HCT116 (cell line): ENCODE results near the gene CCDC91. TPM values are rescaled to one million over a fixed set of nuclear protein-coding genes. Genes with fewer than 3 reads are reported as not detected.

Experiments used
- ATAC-seq: fragments of 200-7000 bp; cut with Tn5 transposase; 2 replicates; pipeline ENCODE4 v1.9.1; 2020; ENCODE audit warnings: mild to moderate bottlenecking, moderate library complexity
- BruUV-seq: library from RNA; stranded (reverse); fragments of 400-500 nt; replicated peaks from 2 replicates; lab custom pipeline; 2021; lab: Mats Ljungman, UMichigan
- CTCF ChIA-PET: fragments of 300-600 bp; sonication (Branson Sonifier 250); formaldehyde crosslinking; loops from one replicate; lab custom pipeline; 2021; ENCODE audit warnings: antibody characterized with exemption; lab: Charles Lee
- POLR2A ChIA-PET: fragments of 300-600, 350-600 bp; sonication (Branson Sonifier 250); formaldehyde crosslinking; loops from one replicate; lab custom pipeline; 2021; ENCODE audit warnings: antibody characterized with exemption; lab: Charles Lee
- RAD21 ChIA-PET, 2 experiments: fragments of 300-600 bp; sonication (Branson Sonifier 250); formaldehyde crosslinking; loops; one replicate each; lab custom pipeline; 2023; ENCODE audit warnings: low total read pairs in 2 of 2; ENCODE audit not compliant: uncharacterized antibody in 2 of 2, unreplicated experiment in 2 of 2, low non-redundant PET in 1 of 2; lab: Charles Lee
- DNase-seq: peaks from one replicate; pipeline ENCODE4 v3.0.0-alpha.2; 2010; ENCODE audit warnings: low read depth, low spot score
- H2AFZ ChIP-seq: fragments of 200-600 bp; shearing (Covaris generic), sonication (generic); 2 replicates; pipeline ENCODE4 v1.6.1; 2017; ENCODE audit warnings: low read depth, mixed run types, mixed read lengths, antibody characterized with exemption, low read length; ENCODE audit not compliant: poor library complexity, severe bottlenecking
- H3K27ac ChIP-seq: 2 replicates; pipeline ENCODE4 v1.5.1; 2012; ENCODE audit warnings: low read depth, low read length
- H3K27me3 ChIP-seq: fragments of 200-600 bp; sonication (generic); 2 replicates; pipeline ENCODE4 v1.6.1; 2016; ENCODE audit warnings: mixed run types, low read length, mixed read lengths; ENCODE audit not compliant: insufficient read depth
- H3K36me3 ChIP-seq, 2 experiments: fragments of 200-500 bp in 1 of 2; fragments of 200-600 bp in 1 of 2; sonication (Bioruptor generic) in 1 of 2; sonication (generic) in 1 of 2; 2 replicates each; pipeline versions ENCODE4 v1.5.1 to v1.6.1; 2014 to 2016; ENCODE audit warnings: low read length in 2 of 2, inconsistent platforms in 1 of 2, mixed read lengths in 1 of 2, mixed run types in 1 of 2; ENCODE audit not compliant: insufficient read depth in 2 of 2, control insufficient read depth in 1 of 2
- H3K4me1 ChIP-seq, 2 experiments: fragments of 200-600 bp in 1 of 2; sonication (generic) in 1 of 2; 2 replicates each; pipeline versions ENCODE4 v1.5.1 to v1.6.1; 2012 to 2017; ENCODE audit warnings: low read length in 2 of 2, inconsistent platforms in 1 of 2, mild to moderate bottlenecking in 1 of 2, mixed read lengths in 1 of 2, mixed run types in 1 of 2, moderate library complexity in 1 of 2; ENCODE audit not compliant: insufficient read depth in 2 of 2, control insufficient read depth in 1 of 2
- H3K4me2 ChIP-seq: fragments of 200-600 bp; sonication (generic); 2 replicates; pipeline ENCODE4 v1.6.1; 2017; ENCODE audit warnings: mixed run types, low read length, mixed read lengths
- H3K4me3 ChIP-seq, 2 experiments: fragments of 200-600 bp in 1 of 2; sonication (generic) in 1 of 2; replicated peaks in 1 of 2; 2 replicates each; pipeline ENCODE4 v1.5.1; 2011 to 2016; ENCODE audit warnings: low read length in 2 of 2, control low read depth in 1 of 2, low read depth in 1 of 2, mild to moderate bottlenecking in 1 of 2, mixed read lengths in 1 of 2, mixed run types in 1 of 2
- H3K79me2 ChIP-seq: fragments of 200-600 bp; sonication (generic); 2 replicates; pipeline ENCODE4 v1.6.1; 2017; ENCODE audit warnings: mild to moderate bottlenecking, mixed run types, low read length, moderate library complexity, mixed read lengths; ENCODE audit not compliant: insufficient read depth
- H3K9ac ChIP-seq: fragments of 200-600 bp; sonication (generic); 2 replicates; pipeline ENCODE4 v1.6.1; 2016; ENCODE audit warnings: low read length, mixed read lengths
- H3K9me2 ChIP-seq: fragments of 200-600 bp; sonication (generic), shearing (Covaris generic); 2 replicates; pipeline ENCODE4 v1.6.1; 2017; ENCODE audit warnings: mixed run types, mild to moderate bottlenecking, moderate library complexity; ENCODE audit not compliant: insufficient read depth
- H3K9me3 ChIP-seq, 2 experiments: fragments of 200-500 bp in 1 of 2; fragments of 200-600 bp in 1 of 2; sonication (Bioruptor generic) in 1 of 2; sonication (generic) in 1 of 2; 2 replicates each; pipeline ENCODE4 v1.6.1; 2014 to 2017; ENCODE audit warnings: low read length in 2 of 2, mixed read lengths in 2 of 2, inconsistent platforms in 1 of 2, low read depth in 1 of 2, mild to moderate bottlenecking in 1 of 2, mixed run types in 1 of 2, moderate library complexity in 1 of 2; ENCODE audit not compliant: control insufficient read depth in 1 of 2, insufficient read depth in 1 of 2
- H4K20me1 ChIP-seq: fragments of 200-600 bp; sonication (generic), shearing (Covaris generic); 2 replicates; pipeline ENCODE4 v1.6.1; 2017; ENCODE audit warnings: mixed run types, mild to moderate bottlenecking, moderate library complexity; ENCODE audit not compliant: insufficient read depth
- ELF1 ChIP-seq: IDR thresholded peaks from 2 replicates; pipeline ENCODE4 v1.6.1; 2012; ENCODE audit warnings: low read depth, borderline replicate concordance
- EZH2 ChIP-seq: fragments of 200-600 bp; sonication (generic); IDR thresholded peaks from 2 replicates; pipeline ENCODE4 v1.6.1; 2017; ENCODE audit warnings: antibody characterized with exemption, mixed run types
- EZH2phosphoT487 ChIP-seq: fragments of 200-600 bp; IDR thresholded peaks from 2 replicates; pipeline ENCODE4 v1.6.1; 2018; ENCODE audit warnings: antibody characterized with exemption, borderline replicate concordance
- FOSL1 ChIP-seq: IDR thresholded peaks from 2 replicates; pipeline ENCODE4 v1.6.1; 2012; ENCODE audit warnings: low read depth
- POLR2AphosphoS5 ChIP-seq: IDR thresholded peaks from 2 replicates; pipeline ENCODE4 v1.6.1; 2011; ENCODE audit warnings: mild to moderate bottlenecking, low read depth, low read length, moderate library complexity
- TCF7L2 ChIP-seq: IDR thresholded peaks from 2 replicates; pipeline ENCODE4 v1.7.0; 2011; ENCODE audit warnings: borderline replicate concordance, inconsistent platforms; ENCODE audit not compliant: insufficient read depth, insufficient read length; ENCODE audit errors: extremely low read depth
- ZNF274 ChIP-seq: fragments of 200-500 bp; sonication (Bioruptor generic); IDR thresholded peaks from 2 replicates; pipeline ENCODE4 v1.6.1; 2014; ENCODE audit warnings: mild to moderate bottlenecking, low read depth, low read length, inconsistent platforms
- intact Hi-C: fragments of 100-400 bp; cut with micrococcal nuclease; formaldehyde crosslinking; loops from 2 replicates; pipeline ENCODE4 v1.10.0; 2022
- total RNA-seq: library from RNA; stranded (reverse); gene quantifications from one replicate; pipeline ENCODE4 v1.2.1, GENCODE V29; 2021; ENCODE audit not compliant: unreplicated experiment
- TF ChIP-seq, protein P1 (sequence below): IDR thresholded peaks from 2 replicates; pipeline ENCODE4 v1.6.1; 2012; ENCODE audit warnings: low read depth

CCDC91 gene
- total RNA-seq, 1 experiment from 2014 or later: 18.1 TPM

DNA sequence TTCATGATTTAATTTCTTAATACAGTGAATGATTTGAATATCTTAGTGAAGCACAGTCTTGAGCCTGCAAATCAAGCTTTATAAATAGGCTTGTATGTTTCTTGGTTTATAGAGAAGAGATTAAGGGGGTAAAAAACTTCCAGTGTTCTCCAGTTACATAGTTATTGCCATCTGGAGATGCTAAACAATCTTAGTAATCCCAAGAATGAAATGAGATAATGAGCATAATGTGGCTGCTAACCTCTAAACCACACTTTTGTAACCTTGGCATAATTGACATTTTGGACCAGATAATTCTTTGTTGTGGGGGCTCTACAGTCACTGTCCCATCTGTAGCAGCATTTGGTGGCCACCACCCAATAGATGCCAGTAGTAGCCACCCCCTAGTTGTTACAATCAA lies 316.8 kb downstream of the CCDC91 start:
- Histone ChIP-seq H3K4me1 (no peaks in the 10 kb centered on the region), H3K4me2 (no peak overlapping the region), H3K36me3 (no peaks in the 10 kb centered on the region), H3K4me3 (no peak overlapping the region), H3K27ac (no peak overlapping the region), H3K79me2 (no peaks in the 10 kb centered on the region), H3K9me3 (no peaks in the 10 kb centered on the region), H3K9ac (no peak overlapping the region), H3K9me2 (no peaks in the 10 kb centered on the region), H2AFZ (no peak overlapping the region), H3K27me3 (no peaks in the 10 kb centered on the region), H4K20me1 (no peaks in the 10 kb centered on the region)
- no peak for ATAC-seq
- ChIA-PET POLR2A (no interaction called here), CTCF (no interaction called here), RAD21 (no interaction called here)
- intact Hi-C loops: no loop called here
- no TSS peak for BruUV-seq
- TF ChIP-seq POLR2AphosphoS5 (no peak), EZH2 (no peak)
- DNase-seq: no peak

DNA sequence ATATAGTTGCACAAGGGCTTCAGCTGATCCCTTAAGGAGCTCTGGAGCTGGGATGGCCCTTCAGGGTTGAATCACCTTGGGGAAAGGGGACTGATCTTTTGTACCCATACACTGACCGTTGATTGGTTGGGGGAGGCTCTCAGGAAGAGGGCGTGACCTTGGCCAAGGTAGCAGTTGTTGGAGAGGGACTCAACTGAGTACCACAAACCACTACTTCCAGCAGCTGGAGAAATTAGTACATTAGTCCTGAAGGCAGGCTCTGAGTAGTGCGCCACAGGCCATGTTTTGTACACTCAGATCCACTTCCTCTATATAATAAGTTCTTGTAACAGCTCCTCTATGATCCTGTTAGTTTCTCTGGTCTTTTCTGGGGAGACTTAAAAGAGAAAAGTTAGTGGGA lies 317.6 kb downstream of the CCDC91 start:
- Histone ChIP-seq H3K27ac (no peak overlapping the region), H2AFZ (no peak overlapping the region), H3K4me1 (no peaks in the 10 kb centered on the region), H3K9ac (no peak overlapping the region), H3K36me3 (no peaks in the 10 kb centered on the region), H3K4me2 (no peak overlapping the region), H3K27me3 (no peaks in the 10 kb centered on the region), H4K20me1 (no peaks in the 10 kb centered on the region), H3K4me3 (no peak overlapping the region), H3K79me2 (no peaks in the 10 kb centered on the region), H3K9me2 (no peaks in the 10 kb centered on the region), H3K9me3 (no peaks in the 10 kb centered on the region)
- ChIA-PET POLR2A (no interaction called here), CTCF (no interaction called here), RAD21 (no interaction called here)
- DNase-seq (no peak), ATAC-seq (no peak)
- TF ChIP-seq ELF1 (no peak), EZH2 (no peak), POLR2AphosphoS5 (no peak), FOSL1 (no peak), TCF7L2 (no peak), EZH2phosphoT487 (no peak), ZNF274 (no peak)
- TF ChIP-seq, protein P1, sequence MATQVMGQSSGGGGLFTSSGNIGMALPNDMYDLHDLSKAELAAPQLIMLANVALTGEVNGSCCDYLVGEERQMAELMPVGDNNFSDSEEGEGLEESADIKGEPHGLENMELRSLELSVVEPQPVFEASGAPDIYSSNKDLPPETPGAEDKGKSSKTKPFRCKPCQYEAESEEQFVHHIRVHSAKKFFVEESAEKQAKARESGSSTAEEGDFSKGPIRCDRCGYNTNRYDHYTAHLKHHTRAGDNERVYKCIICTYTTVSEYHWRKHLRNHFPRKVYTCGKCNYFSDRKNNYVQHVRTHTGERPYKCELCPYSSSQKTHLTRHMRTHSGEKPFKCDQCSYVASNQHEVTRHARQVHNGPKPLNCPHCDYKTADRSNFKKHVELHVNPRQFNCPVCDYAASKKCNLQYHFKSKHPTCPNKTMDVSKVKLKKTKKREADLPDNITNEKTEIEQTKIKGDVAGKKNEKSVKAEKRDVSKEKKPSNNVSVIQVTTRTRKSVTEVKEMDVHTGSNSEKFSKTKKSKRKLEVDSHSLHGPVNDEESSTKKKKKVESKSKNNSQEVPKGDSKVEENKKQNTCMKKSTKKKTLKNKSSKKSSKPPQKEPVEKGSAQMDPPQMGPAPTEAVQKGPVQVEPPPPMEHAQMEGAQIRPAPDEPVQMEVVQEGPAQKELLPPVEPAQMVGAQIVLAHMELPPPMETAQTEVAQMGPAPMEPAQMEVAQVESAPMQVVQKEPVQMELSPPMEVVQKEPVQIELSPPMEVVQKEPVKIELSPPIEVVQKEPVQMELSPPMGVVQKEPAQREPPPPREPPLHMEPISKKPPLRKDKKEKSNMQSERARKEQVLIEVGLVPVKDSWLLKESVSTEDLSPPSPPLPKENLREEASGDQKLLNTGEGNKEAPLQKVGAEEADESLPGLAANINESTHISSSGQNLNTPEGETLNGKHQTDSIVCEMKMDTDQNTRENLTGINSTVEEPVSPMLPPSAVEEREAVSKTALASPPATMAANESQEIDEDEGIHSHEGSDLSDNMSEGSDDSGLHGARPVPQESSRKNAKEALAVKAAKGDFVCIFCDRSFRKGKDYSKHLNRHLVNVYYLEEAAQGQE: no peak
- intact Hi-C loops: no loop called here
- no TSS peak for BruUV-seq
